Erythroblast (primary cell): Measurements from ENCODE around the gene PSMG1.

Source experiments
- DNase-seq, 2 experiments: peaks; one replicate each; lab custom pipeline; 2025; lab: John Stamatoyannopoulos, UW
- GATA1 ChIP-seq: IDR thresholded peaks from 2 replicates; pipeline ENCODE4 v1.6.1; 2011; ENCODE audit warnings: low read depth, mild to moderate bottlenecking, control low read depth, low read length, moderate library complexity
- POLR2A ChIP-seq: IDR thresholded peaks from 2 replicates; pipeline ENCODE4 v1.6.1; 2011; ENCODE audit warnings: mild to moderate bottlenecking, low read length

Gene PSMG1

DNA sequence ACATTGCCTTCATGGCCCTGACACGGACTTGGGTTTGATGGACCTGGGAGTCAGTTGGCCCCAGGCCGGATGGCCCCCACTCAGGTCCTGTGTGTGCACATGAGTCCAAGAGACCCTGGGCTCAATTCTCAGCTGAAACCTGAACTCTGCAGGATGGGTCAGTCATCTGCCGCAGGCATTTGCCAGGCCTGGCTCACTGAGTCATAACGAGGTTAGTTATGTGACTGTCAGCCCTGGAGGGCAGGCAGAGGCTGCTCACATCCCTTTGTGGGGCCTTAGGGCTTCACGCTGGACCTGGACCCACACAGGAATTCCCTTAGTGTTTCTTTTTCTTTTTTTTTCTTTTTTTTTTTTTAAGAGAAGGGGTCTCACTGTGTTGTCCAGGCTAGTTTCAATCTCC, 46.5 kb downstream of the PSMG1 start:
- DNase-seq: no peak
- TF ChIP-seq POLR2A: no peak
- no peak for TF ChIP-seq GATA1

DNA sequence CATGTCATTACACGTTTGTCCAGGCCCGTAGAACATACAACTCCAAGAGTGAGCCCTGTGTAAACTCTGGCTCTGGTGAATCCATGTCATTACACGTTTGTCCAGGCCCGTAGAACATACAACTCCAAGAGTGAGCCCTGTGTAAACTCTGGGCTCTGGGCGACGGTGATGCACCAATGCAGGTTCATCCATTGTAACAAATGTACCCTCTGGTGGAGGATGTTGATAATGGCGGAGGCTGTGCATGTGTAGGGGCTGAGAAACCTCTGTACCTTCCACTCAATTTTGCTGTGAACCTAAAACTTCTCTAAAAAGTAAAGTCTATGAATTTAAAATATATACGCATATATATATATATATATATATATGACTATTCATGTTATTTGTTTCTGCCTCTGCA, 47.1 kb downstream of the PSMG1 start:
- peak in 1 of 2 experiments; percentile 12 for DNase-seq

DNA sequence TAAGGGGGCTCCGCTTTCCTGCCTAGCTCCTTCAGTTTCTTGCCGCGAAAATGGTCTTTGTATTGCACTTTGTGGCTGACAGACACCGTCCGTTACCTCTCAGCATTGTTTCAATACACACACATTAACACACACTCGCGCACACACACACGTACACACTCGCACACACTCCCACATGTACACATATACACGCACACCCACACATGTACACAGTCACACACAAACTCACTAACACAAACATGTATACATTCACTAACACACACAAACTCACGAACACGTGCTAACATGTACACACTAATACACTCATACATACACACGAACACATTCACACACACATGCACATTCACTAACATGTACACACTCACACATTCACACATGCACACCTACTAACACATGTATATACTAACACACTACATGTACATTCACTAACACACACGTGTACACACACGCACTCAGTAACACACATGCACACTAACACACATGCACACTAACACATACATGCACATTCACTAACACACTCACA, 48.9 kb downstream of the PSMG1 start:
- TF ChIP-seq POLR2A: no peak
- no peak for TF ChIP-seq GATA1
- DNase-seq: no peak

DNA sequence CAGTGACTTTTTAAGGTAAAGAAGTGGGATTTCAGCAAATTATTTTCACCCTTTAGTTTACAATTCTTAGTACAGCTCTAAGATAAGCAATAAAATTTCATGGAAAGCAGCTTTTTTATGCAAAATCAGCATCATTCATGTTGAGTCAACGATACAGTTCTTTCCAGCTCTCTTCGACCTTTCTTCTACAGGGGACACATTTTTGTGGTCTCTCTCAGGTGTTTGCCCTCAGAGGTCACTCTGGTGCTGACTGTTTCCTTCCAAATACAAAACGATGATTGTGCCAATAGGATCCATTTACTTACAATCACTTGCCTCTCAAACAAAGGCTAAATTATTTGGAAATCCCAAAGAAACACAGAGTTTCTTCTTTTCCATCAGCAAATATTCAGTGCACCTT, 51.0 kb downstream of the PSMG1 start:
- no peak for DNase-seq

DNA sequence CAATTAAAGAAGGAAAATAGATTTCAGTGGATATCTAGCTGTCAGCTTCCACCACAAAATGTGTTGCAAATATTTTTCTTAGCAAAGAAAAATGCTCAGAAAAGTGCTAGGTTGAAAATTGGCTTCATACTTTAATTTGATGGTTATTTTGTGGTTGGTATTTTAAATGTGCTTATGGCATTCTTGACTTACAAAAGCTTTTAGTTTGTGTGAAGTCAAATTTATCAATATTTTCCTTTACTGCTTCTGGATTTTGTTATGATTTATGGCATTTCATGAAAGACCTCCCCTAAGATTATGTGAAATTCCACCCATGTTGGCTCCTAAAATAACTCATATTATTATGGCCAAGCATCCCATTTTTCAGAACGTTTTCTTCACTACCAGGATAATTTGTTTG, 51.5 kb downstream of the PSMG1 start:
- DNase-seq: no peak
- TF ChIP-seq GATA1 (no peak), POLR2A (no peak)

More for the DNA sequence above, 51.0 kb downstream of the PSMG1 start:
- TF ChIP-seq POLR2A (no peak), GATA1 (no peak)

DNA sequence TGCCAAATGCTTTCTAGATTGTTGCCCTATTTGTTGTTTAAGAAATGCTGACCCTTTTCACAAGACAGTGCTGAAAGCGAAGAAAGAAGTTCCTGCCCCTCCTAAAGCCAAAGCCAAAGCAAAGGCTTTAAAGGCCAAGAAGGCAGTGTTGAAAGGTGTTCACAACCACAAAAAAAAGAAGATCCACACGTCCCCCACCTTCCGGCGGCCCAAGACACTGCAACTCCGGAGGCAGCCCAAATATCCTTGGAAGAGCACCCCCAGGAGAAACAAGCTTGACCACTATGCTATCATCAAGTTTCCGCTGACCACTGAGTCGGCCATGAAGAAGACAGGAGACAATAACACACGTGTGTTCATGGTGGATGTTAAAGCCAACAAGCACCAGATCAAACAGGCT, 55.7 kb downstream of the PSMG1 start:
- no peak for DNase-seq
- TF ChIP-seq POLR2A (no peak), GATA1 (no peak)

DNA sequence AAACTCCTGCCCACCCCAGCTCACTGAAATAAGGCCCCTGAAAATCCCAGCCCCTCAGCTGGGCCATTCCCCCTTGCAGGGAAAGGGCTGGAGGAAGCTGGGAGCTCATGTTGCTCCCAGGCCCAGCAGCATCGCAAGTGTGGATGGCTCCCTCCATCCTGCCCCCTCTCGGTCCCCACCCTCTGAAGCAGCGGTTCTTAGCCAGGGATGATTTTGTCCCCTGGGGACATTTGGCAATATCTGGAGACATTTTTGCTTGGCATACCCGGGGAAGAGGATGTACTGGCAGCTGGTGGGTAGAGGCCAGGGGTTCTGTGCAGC, 56.8 kb downstream of the PSMG1 start:
- DNase-seq: no peak
- no peak for TF ChIP-seq GATA1
- TF ChIP-seq POLR2A: no peak

DNA sequence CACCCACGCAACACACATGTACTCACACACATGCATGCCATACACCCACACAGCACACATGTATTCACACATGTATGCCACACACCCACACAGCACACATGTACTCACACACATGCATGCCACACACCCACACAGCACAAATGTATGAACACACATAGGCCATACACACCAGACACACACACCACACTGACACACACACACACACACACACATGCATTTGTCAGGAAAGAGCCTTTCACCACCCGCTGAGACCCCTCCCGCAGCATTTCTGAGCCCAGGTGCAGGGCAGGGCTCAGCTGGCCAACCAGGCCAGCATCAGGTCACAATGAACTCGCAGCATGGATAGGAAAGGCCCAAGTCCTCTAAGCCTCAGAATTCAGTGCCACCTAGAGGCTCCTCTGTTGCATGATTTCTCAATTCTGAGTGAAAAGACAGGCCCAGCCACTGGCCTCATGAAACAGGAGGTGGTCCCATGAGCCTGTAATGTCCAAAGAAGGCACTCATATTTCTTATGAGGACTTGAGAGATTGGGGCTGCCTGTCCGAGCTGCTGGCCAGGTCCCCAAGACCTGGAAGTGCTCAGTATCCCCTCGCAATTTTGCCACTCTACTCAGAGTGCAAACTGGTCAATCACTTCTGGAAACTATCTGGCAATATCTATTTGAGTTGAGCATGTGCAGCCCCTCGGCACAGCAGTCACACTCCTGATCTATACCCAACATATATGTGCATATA, 57.3 kb downstream of the PSMG1 start:
- TF ChIP-seq POLR2A (no peak), GATA1 (no peak)
- DNase-seq: peak; percentile 30 to 33
